CD1c-positive myeloid dendritic cell (primary cell): Measurements from ENCODE around the gene KDM8.

Experiments used
- DNase-seq: peaks from one replicate; pipeline ENCODE4 v3.0.0-alpha.2; 2016; ENCODE audit errors: extremely low spot score

KDM8 gene

DNA sequence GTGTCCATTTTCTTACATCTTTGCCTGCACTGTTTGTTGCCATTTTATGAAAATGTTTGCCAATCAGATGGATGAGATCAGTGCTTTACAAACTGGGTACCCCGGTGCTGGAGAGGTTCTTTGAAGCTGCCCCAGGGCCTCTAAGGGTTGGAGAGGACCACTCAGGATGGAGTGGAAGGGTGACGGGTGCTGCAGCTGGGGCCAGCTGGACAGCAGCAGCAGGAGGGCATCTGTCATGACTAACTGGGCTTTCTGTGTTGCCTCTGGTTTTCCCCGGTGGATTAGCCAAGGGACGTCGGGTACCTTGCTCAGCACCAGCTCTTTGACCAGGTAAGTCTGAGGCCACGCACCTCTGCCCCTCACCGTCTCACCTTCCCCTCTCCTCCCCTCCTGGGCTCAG, 12.3 kb downstream of the KDM8 start:
- no peak for DNase-seq

GRCh38 chr16:27216297-27216885, 13.1 kb downstream of the KDM8 start:
- DNase-seq, result no peak

DNA sequence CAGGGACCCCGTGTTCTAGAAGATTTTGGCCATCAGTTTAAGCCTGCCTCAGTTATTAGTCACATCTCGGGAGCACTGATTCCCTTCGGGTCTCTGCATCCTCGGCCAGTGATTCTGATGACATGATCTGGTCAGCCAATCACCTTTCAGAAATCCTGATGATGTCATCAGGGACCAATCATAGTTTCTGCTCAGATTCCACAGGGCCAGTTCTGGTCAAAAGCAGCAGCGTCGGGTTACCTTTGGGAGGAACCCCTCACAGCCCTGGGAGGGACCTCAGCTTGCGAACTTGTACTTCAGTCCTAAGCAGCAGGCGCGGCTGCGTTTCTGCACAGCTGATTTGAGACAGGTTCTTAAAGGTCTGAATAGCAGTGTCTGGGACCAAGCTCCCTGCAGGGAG, 13.9 kb downstream of the KDM8 start:
- no peak for DNase-seq

- no peak for DNase-seq
Observed at GRCh38 chr16:27218756-27219155, 15.4 kb downstream of the KDM8 start.

DNA sequence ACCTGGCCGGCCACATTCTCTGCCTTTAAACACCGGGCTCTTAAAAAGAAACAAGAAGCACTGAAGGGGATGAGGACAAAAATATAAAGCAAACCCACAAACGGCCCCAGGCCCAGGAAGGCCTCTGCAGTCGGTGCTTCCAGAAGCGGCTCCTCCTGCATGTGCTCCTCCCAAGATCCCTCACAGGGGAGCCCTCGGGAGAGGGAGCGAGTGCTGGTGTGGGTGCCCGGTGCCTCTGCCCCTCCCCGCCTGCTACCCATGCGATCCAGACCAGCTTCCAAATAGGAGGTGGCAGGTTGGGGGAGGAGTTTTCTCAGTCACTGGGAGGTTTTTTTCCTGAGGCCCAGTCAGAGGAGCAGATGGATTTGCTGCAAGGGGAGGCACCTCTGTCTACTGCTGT, 15.8 kb downstream of the KDM8 start:
- no peak for DNase-seq

DNA sequence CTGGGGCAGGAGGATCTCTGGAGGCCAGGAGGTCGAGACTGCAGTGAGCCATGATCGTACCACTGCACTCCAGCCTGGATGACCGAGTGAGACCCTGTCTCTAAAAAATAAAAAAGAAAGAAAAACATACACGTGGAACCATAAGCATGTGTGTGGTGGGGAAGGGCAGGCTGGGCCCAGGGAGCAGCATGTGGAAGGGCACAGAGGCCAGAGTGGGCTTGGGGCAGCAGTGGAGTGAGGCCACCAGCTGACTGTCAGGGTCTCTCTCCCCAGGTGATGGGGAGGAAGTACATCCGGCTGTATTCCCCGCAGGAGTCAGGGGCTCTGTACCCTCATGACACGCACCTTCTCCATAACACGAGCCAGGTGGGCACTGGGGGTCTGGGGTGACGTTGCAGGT, 16.8 kb downstream of the KDM8 start:
- DNase-seq, result no peak

GRCh38 chr16:27220527-27220926, 17.2 kb downstream of the KDM8 start:
- DNase-seq, result no peak

- DNase-seq, result no peak
Observed at GRCh38 chr16:27220991-27221390, 17.7 kb downstream of the KDM8 start.

GRCh38 chr16:27221576-27222248, 18.4 kb downstream of the KDM8 start:
- DNase-seq, result no peak

DNA sequence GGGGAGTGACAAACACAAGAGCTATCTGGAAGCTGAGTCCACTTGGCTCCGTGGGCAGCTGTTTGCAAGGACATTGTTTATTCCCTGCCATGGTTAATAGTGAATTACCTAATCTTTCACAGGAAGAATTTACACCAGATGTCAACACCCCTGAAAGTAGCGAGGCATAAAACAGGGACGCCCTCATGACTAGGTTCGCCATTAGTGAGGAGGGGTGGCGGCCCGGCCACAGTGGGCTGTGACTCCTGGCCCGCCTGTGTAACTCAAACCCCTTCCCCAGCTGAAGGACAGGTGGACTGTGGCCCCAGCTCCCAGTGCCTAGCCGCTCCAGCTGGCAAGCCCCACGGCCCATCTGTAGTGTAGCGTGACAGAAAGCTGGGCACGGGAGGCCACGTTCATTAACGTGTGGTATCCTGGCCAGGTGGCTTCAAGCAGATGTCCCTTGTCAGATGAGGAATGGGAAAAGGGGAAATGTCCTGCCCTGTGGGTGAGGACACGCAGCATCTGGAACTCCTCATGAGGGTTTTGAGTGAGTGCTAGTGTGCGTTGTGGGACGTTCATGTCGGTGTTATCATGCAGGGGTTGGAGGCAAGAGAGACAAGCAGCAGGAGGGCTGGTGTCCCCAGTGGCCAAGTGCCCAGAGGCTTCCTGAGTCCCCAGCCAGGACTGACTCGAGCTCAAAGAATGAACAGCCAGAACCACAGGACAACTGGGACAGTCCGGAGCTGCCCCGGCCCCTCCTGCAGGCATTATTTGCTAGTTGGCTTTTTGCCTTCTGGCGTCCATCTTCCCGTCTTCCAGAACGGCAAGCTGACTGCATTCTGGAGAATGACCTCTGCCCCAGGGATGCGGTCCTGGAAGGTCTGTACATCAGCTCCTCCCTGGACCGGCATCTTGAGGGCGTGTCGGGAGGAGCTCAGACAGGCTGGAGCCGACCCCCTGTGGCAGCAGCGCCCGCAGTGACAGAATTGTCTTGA, 19.2 kb downstream of the KDM8 start:
- DNase-seq, result no peak

DNA sequence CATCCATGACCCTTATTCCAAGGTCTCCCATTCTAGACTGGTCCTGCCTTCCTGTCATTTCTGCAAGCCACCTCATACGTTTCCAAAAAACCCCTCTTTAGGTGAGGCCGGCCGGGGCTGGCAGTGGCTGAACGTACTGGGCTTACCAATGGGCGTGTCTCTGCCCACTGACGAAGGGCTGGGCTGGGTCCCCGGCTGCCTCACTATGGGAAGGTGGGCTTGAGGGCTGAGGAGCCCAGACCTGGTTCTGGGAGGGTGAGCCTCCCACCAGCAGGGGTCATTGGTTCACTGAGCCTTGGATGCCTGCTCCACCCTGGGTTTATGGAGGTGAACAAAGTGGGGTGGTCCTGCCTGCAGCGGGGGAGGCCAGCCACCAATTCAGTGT, 19.9 kb downstream of the KDM8 start:
- no peak for DNase-seq

DNA sequence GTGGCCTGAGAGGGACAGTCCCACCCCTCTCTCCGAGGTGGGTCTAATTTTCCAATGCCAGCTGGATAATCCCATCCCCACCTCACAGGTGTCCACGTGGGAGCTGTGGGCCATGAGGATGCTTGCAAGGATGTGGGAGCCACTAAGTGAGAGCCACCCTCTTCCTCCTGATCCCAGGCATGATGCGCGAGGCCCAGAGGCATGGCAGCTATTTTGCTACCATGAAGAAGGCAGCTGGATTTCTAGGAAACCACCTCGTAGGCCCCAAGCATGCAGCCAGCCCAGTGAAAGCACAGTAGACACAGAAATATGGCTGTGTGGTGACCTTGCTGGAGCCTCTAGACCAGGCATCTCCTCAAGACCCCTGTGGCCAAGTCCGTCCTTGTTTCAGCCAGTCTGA, 20.4 kb downstream of the KDM8 start:
- DNase-seq, result no peak

- DNase-seq, result no peak
Observed at GRCh38 chr16:27224271-27224737, 21.0 kb downstream of the KDM8 start.

DNA sequence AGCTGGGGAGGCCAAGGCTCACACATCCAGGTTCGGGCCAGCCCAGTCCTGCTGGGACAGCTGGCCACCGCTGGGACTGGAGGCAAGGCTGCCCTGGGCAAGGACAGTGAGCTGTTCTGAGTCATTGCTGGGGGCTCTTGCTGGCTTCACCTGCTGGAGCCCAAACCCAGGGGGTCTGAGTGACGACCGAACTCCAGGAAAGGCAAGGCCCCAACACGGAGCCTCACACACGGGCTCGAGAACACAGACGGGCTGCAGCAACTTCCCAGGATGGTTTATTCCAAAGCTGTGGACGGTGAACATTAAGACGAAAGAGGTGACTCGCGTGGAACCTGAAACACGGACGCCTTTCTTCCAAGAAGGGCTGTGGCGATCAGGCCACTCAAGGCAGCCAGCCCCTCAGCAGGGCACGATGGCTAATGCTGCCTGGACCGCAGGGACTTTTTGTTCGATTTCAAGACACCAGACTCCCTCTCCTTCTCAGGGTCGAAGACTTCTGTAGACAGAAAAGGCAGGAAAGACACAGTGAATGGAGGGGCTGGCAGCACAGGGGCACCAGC, 21.5 kb downstream of the KDM8 start:
- no peak for DNase-seq

GRCh38 chr16:27225536-27226360, 22.4 kb downstream of the KDM8 start:
- no peak for DNase-seq

GRCh38 chr16:27226476-27226875, 23.1 kb downstream of the KDM8 start:
- DNase-seq, result no peak

- no peak for DNase-seq
Observed at GRCh38 chr16:27226976-27227705, 23.8 kb downstream of the KDM8 start.

DNA sequence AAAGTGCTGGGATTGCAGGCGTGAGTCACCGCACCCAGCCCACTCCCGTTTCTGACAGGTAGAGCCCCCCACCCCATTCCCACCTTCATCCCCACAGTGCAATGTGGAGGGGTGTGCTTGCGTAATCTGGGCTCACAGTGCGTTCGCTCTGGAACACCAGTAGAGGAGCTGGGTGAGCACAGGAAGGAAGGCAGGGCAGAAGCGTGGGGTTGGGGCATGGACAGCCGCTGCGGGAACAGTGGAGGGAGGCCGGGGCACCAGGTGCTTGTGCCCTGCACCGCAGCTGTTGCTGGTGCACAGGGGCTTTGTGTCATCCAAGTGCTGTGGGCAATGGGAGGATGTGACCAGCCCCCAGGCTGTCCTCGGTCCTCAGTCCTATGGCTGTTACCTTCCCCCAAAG, 24.7 kb downstream of the KDM8 start:
- DNase-seq, result no peak

DNA sequence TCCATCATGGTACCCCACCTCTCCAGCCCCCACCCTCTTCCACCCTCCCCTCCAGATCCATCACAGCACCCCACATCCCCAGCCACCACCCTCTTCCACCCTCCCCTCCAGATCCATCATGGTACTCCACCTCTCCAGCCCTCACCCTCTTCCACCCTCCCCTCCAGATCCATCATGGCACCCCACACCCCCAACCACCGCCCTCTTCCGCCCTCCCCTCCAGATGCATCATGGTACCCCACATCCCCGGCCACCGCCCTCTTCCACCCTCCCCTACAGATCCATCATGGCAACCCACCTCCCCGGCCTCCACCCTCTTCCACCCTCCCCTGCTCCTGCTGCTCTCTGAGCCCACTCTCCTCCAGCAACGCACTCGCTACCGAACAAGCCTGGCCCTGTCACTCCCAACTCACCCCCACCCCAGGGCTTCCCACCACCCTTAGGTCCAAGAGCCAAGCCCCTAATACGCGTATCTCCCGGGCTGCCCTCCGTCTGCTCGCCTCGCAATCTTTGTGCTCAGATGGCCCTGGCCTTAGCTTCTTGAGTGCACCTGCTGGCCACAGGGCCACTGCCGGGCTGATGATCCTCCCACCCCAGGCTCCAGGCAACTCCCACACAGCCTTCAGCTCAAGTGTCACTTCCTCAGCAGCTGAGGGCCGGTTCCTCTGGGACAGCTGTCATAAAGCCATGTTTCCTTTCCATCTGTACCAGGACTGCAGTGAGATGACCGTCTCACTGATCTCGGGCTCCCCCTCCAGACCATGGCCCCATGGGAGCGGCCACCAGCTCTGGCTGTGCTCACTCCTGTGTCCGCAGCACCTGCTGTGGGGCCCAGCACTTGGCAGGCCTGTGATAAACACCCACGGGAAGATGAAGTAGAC, 25.5 kb downstream of the KDM8 start:
- peak; percentile 83 for DNase-seq
